ENCODE data around the gene EP400. TPM values are rescaled to one million over a fixed set of nuclear protein-coding genes. Genes with fewer than 3 reads are reported as not detected.
"Not testable (repeated sequence)": the region's sequence is repeated elsewhere in the genome, so short reads cannot be mapped to it uniquely, and the experiment has no call there.

The EP400 gene
- total and polyA plus RNA-seq, 2 of the 13 experiments (the other 11 are each of a cell fraction or from before 2014, with no cell fraction given), result 4.9 to 5.0 TPM

DNA sequence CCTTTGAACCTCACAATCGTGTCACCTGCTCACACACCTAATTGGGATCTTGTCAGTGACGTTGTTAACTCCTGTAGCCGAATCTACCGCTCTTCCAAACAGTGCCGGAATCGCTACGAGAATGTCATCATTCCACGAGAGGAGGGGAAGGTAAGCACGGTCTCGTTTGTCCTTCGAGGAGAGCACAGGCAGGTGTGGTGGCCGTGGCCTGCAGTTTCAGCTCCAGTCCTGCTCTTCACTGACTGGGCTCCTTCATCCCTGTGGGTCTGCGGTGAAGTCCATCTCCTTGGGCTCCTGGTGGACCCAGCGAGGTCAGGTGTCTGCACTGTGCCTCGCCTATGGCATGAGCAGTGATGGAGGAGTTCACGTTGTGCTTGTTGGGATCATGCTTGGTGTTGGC is 96.0 kb downstream of the EP400 start:
- H3K79me2 ChIP-seq (ENCODE audit: insufficient read depth, low read length), result no peaks in the 10 kb centered on the region
- H4K20me1 ChIP-seq (ENCODE audit: insufficient read depth, low read length), result no peaks in the 10 kb centered on the region
- no TSS peak for BruUV-seq (replicated peaks)
- no peak overlapping the region for H3K4me2 ChIP-seq (ENCODE audit: low read depth, low read length)
- H3K9me3 ChIP-seq (ENCODE audit: low read length), result no peaks in the 10 kb centered on the region
- intact Hi-C loops (cut with micrococcal nuclease; ENCODE audit: unreplicated experiment) (no loop called here), in situ Hi-C loops (cut with HindIII; ENCODE audit: extremely low pct_ligation_motif_present, low pct_unique_long_range_greater_than_20kb) (no loop called here)
- POLR2A ChIA-PET, result no interaction called here
- no peak for ATAC-seq
- H3K27me3 ChIP-seq (ENCODE audit: control insufficient read depth in 1 of 2, insufficient read depth in 2 of 2, low read length in 2 of 2), result no peaks in the 10 kb centered on the region
- peaks cover 41 to 64% of the 10 kb centered on the region in 2 experiments for H3K36me3 ChIP-seq (replicated peaks in 1 of 2; ENCODE audit: control insufficient read depth in 1 of 2, insufficient read depth in 2 of 2, low read length in 2 of 2)
- 97% methylated on average over 16 of the region's 16 CpGs for WGBS (ENCODE audit: low lambda C conversion rate)
- DNase-seq (ENCODE audit: low spot score), result no peak
- H3K4me1 ChIP-seq (ENCODE audit: insufficient read depth, low read length), result no peaks in the 10 kb centered on the region
- H3K4me3 ChIP-seq (replicated peaks in 1 of 3; ENCODE audit: insufficient read depth in 1 of 3, low read depth in 2 of 3, low read length in 3 of 3), result no peak overlapping the region
- no peak overlapping the region for H3K9ac ChIP-seq (ENCODE audit: insufficient read depth, low read depth, low read length)
- no peak overlapping the region for H3K27ac ChIP-seq (ENCODE audit: extremely low read length, insufficient read depth, low read length)
- CTCF ChIA-PET (ENCODE audit: low intra/inter-chr PET ratio, low total read pairs), result no interaction called here
- no peak for TF ChIP-seq FOXO1 (CRISPR knock-in tag; IDR thresholded peaks at IDR 0.05)
- no peak for TF ChIP-seq PCBP2 (optimal IDR thresholded peaks at IDR 0.05; ENCODE audit: low read depth, low read length, poor library complexity, severe bottlenecking)
- no peak for TF ChIP-seq ARNT (IDR thresholded peaks at IDR 0.05)
- no peak for TF ChIP-seq PPARG (CRISPR knock-in tag; conservative IDR thresholded peaks at IDR 0.05)
- TF ChIP-seq ZNF775 (CRISPR knock-in tag; IDR thresholded peaks at IDR 0.05; ENCODE audit: borderline replicate concordance), result no peak
- TF ChIP-seq ZNF672 (CRISPR knock-in tag; IDR thresholded peaks at IDR 0.05), result no peak
- TF ChIP-seq ZNF44 (CRISPR knock-in tag; IDR thresholded peaks at IDR 0.05), result no peak
- no peak overlapping the region for H2AFZ ChIP-seq (ENCODE audit: low read length)
- no peak for FAIRE-seq

DNA sequence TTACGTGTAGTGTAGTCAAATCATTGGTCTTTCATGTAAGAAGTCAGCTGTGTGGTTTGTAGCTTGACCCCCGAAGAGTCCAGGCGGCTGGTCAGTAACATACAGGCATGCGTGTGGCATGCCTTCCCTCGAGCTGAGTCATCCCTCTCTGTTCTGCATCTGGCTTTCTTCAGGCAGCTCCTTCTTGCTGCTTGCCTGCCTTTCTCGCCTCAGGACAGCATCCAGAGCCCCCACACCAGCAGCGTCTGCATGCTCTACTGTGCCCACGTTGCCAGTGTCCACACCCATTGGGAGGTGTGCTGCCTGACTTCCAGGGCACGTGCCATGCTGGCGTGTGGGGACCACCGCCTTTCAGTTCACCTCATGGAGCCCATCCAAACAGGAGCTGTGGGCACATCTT is 96.8 kb downstream of the EP400 start:
- CTCF ChIA-PET (ENCODE audit: low intra/inter-chr PET ratio, low total read pairs), result no interaction called here
- Histone ChIP-seq H3K4me3 (replicated peaks in 1 of 3; ENCODE audit: insufficient read depth in 1 of 3, low read depth in 2 of 3, low read length in 3 of 3) (no peak overlapping the region), H2AFZ (ENCODE audit: low read length) (no peak overlapping the region), H3K36me3 (replicated peaks in 1 of 2; ENCODE audit: control insufficient read depth in 1 of 2, insufficient read depth in 2 of 2, low read length in 2 of 2) (peaks cover 46 to 66% of the 10 kb centered on the region in 2 experiments), H3K9ac (ENCODE audit: insufficient read depth, low read depth, low read length) (no peak overlapping the region), H3K9me3 (ENCODE audit: low read length) (no peaks in the 10 kb centered on the region; the same call in 1 of the 2 replicates), H3K27me3 (ENCODE audit: control insufficient read depth in 1 of 2, insufficient read depth in 2 of 2, low read length in 2 of 2) (no peaks in the 10 kb centered on the region), H3K4me2 (ENCODE audit: low read depth, low read length) (no peak overlapping the region), H3K27ac (ENCODE audit: extremely low read length, insufficient read depth, low read length) (no peak overlapping the region), H3K4me1 (ENCODE audit: insufficient read depth, low read length) (no peaks in the 10 kb centered on the region), H4K20me1 (ENCODE audit: insufficient read depth, low read length) (no peaks in the 10 kb centered on the region), H3K79me2 (ENCODE audit: insufficient read depth, low read length) (no peaks in the 10 kb centered on the region)
- POLR2A ChIA-PET, result no interaction called here
- no peak for TF ChIP-seq ZBTB38 (CRISPR knock-in tag; IDR thresholded peaks at IDR 0.05)
- TF ChIP-seq CHD4 (IDR thresholded peaks at IDR 0.05; ENCODE audit: borderline replicate concordance, low read length), result no peak
- no peak for TF ChIP-seq GATAD2A (CRISPR knock-in tag; IDR thresholded peaks at IDR 0.05)
- no TSS peak for BruUV-seq (replicated peaks)
- DNase-seq (ENCODE audit: low spot score) (no peak), ATAC-seq (no peak), FAIRE-seq (no peak)
- intact Hi-C loops (cut with micrococcal nuclease; ENCODE audit: unreplicated experiment) (no loop called here), in situ Hi-C loops (cut with HindIII; ENCODE audit: extremely low pct_ligation_motif_present, low pct_unique_long_range_greater_than_20kb) (no loop called here)
- 97% methylated on average over 9 of the region's 11 CpGs for WGBS (ENCODE audit: low lambda C conversion rate)

- H3K27ac ChIP-seq (ENCODE audit: extremely low read length, insufficient read depth, low read length); H3K4me2 ChIP-seq (ENCODE audit: low read depth, low read length); H3K4me3 ChIP-seq (replicated peaks in 1 of 3; ENCODE audit: insufficient read depth in 1 of 3, low read depth in 2 of 3, low read length in 3 of 3); FAIRE-seq; ATAC-seq; intact Hi-C loops (cut with micrococcal nuclease; ENCODE audit: unreplicated experiment); POLR2A ChIA-PET; H3K27me3 ChIP-seq (ENCODE audit: control insufficient read depth in 1 of 2, insufficient read depth in 2 of 2, low read length in 2 of 2); H3K4me1 ChIP-seq (ENCODE audit: insufficient read depth, low read length); H4K20me1 ChIP-seq (ENCODE audit: insufficient read depth, low read length); H2AFZ ChIP-seq (ENCODE audit: low read length); BruUV-seq (replicated peaks); CTCF ChIA-PET (ENCODE audit: low intra/inter-chr PET ratio, low total read pairs); H3K9me3 ChIP-seq (ENCODE audit: low read length); in situ Hi-C loops (cut with HindIII; ENCODE audit: extremely low pct_ligation_motif_present, low pct_unique_long_range_greater_than_20kb); H3K9ac ChIP-seq (ENCODE audit: insufficient read depth, low read depth, low read length); DNase-seq (ENCODE audit: low spot score); H3K79me2 ChIP-seq (ENCODE audit: insufficient read depth, low read length): not testable (repeated sequence)
- WGBS (ENCODE audit: low lambda C conversion rate), result 97% methylated on average over 11 of the region's 11 CpGs
- peaks cover 49 to 73% of the 10 kb centered on the region in 2 experiments for H3K36me3 ChIP-seq (replicated peaks in 1 of 2; ENCODE audit: control insufficient read depth in 1 of 2, insufficient read depth in 2 of 2, low read length in 2 of 2)
These were observed 97.9 kb downstream of the EP400 start for GRCh38 chr12:132047630-132048029.
